SHP77 treated with DMSO at 0.1 percent for 48 hours (cell line): ENCODE data around the gene CRKL.

Experiments used
- DNase-seq: peaks from one replicate; lab custom pipeline; 2025; lab: John Stamatoyannopoulos, UW

CRKL gene

GRCh38 chr22:20952544-20953341 lies 35.5 kb downstream of the CRKL start:
- DNase-seq: peak; percentile 78

DNA sequence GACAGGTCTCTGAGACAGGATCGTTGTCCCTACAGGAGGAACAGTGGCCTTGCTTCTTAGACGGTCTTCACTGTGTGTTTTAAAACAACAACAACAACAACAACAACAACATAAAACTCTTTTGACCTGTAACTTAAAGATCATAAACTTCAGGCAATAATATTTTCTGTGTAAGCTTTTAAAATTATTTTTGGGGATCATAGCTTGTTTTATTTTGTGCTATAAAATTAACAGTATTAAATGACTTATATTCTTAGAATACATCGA lies 36.1 kb downstream of the CRKL start:
- no peak for DNase-seq

DNA sequence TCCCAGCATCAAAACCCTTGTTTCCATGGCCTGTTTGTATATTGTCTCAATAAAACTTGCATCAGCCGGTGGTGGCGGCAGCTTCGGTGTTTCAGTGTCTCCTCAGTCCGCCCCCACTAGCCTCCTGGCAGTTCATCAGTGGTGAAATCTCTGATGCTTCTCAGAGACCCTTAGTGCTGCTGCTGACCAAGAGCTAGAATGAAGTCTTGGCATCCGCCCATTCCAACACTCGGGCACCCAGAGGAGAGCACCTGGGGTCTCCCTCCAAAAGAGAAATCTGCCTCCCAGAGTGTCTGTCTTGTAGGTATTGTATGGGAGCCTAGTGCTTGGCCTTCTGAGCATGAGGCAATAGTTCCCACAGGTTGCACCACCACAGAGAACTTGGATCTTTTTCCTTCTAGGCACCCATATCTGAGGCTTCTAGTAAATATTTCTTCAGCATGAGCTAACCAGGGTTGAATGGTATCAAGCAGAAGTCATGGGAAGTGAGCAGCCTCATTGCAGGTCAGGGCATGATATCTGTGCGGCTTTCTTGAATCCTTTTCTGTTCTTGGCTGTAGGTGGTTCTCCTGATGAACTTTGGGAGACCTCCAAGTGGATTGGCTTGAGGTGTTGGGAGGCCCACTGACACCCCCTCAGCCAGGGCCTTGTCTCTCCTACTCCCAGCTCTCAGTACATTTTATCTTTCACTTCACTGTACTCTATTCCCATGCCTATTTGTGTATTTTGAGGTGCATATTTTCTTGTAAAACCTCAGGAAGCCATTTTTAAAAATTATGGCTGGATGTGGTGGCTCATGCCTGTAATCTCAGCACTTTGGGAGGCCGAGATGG lies 36.7 kb downstream of the CRKL start:
- no peak for DNase-seq

- DNase-seq: no peak
Measured at GRCh38 chr22:20955548-20955947, 38.3 kb downstream of the CRKL start.

DNA sequence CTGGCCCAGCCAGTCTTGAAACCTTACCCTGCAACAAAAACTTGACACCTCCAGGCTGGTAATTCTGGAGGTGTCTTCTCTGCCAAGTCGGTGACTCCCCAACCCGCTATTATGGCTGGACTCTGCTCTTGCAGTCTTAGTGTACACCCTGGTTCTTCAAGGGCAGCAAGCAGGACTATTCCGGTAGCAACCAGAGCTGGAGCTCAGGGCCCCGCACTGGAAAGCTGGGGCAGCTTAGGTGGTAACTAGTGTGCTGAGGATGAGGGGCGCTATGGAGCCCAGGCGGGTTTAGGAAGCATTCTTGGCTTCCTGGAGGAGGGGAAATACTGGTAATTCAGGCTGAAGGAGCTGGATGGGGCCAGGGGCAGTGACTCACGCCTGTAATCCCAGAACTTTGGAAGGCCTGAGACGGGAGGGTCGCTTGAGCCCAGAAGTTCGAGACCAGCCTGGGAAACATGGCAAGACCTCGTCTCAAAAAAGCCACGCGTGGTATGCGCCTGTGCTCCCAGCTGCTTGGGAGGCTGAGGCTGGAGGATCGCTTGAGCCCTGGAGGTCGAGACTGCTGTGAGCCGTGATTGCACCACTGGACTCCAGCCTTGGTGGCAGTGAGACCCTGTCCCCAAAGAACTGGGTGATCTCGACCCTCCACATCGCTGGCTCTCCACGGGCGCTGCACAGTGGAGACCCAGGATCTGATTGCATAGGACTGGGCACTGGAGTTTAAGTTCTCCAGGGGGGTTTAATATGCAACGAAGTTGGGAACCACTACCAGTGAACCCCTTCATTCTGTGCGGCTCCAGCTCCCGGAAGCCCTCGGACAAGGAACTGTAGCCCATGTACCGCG lies 39.3 kb downstream of the CRKL start:
- DNase-seq: no peak

- no peak for DNase-seq
Measured at GRCh38 chr22:20957102-20957682, 40.0 kb downstream of the CRKL start.

- no peak for DNase-seq
Measured at GRCh38 chr22:20957683-20958431, 40.6 kb downstream of the CRKL start.

DNA sequence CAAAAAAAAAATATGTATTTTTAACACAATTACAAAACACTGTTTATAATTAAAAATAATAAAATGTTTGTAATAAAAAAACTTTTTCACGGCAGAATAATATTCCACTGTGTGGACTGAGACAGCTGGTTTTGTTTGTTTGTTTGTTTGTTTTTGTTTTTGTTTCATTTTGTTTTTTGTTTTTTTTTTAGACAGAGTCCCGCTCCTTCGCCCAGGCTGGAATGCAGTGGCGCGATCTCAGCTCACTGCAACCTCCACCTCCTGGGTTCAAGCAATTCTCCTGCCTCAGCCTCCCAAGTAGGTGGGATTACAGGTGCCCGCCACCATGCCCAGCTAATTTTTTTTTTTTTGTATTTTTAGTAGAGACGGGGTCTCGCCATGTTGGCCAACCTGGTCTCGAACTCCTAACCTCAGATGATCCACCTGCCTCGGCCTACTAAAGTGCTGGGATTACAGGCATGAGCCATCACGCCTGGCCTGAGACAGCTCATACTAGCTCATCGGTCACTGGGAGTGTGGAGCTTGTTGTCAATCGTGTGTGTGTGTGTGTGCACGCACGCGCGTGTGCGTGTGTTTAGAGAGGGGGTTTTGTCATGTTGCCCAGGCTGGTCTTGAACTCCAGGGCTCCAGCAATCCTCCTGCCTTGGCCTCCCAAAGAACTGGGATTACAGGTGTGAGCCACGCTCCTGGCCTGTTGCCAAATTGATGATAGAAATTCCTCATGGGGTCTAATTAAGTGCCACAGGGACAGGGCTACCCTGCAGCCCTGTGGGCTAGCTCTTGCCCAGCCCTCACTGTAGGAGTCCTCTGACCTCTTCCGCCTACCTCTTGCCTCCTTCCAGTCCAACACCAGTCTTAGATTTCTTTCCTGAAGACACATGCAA lies 42.6 kb downstream of the CRKL start:
- no peak for DNase-seq

- DNase-seq: no peak
Measured at GRCh38 chr22:20960609-20961008, 43.4 kb downstream of the CRKL start.

GRCh38 chr22:20962491-20962945 lies 45.3 kb downstream of the CRKL start:
- DNase-seq: no peak

- no peak for DNase-seq
Measured at GRCh38 chr22:20963201-20964052, 46.2 kb downstream of the CRKL start.

DNA sequence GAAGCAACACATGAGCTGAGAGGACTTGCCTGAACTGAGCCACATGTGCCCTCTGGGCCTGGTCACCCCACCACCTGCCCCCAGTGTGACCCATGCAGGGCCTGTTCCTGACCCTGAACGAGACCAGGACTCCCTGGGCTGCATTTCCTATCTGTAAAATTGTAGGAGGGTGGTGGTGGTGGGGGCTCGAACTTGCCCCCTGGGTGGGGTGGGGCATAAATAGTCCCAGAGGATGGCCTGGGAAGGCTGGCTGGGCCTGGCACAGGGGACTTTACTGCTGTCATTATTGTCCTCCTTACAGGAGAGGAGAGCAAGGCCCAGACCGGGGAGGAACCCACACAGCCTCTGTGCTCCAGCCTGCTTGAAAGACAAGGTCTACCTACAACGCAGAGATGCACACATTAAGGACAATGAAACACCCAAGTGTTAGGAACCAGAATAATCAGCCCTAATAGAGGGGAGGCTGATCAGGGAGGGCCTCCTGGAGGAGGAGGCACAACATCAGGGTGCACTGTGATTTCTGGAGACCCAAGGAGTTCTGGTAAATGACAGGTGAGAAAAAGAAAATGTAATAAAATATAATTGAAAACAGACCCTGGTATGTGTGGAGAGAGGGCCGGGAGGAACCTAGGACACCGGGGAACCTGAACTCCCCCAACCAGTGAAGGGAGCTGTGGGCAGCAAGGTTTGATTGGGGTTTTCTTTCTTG lies 47.0 kb downstream of the CRKL start:
- no peak for DNase-seq

- DNase-seq: no peak
Measured at GRCh38 chr22:20964799-20965103, 47.5 kb downstream of the CRKL start.

GRCh38 chr22:20965104-20965887 lies 48.1 kb downstream of the CRKL start:
- no peak for DNase-seq

GRCh38 chr22:20965888-20966855 lies 49.0 kb downstream of the CRKL start:
- DNase-seq: no peak

- DNase-seq: no peak
Measured at GRCh38 chr22:20966883-20967696, 49.9 kb downstream of the CRKL start, which contains the start of gene AIFM3. AIFM3 (plus strand) TSS chr22:20967255; CDS start chr22:20967945, 690 bp downstream.
